ENCODE results near the gene KNDC1.

Gene KNDC1

DNA sequence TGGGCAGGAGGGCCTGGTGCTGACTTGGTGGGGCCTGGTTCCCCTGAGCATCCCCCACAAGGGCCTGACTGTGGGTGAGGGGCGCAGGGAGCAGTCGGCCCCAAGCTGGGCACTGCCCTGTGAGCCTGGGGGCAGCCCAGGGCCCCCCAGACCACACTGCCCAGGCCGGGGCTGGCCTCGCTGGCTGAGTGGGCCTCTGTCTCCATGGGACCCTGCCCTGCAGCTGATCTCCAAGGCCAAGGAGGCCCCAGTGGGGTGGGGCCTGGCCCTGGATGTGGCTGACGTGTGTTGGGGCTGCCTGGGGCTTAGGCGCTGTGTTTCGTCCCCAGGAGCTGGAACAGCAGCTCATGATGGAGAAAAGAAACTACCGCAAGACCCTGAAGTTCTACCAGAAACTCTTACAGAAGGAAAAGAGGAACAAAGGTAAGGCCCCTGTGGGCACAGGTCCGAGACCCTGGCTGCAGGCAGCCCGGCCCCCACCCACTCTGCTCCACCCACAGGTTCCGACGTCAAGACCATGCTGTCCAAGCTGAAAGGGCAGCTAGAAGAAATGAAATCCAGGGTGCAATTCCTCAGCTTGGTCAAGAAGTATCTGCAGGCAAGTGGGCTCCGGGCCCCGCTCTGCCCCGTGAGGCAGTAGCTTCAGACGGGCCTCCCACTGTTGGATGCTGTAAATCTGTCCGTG is 46.5 kb downstream of the KNDC1 start:
- H3K4me3 Mint-ChIP-seq = no peak overlapping the region
- TF ChIP-seq CTCF (IDR thresholded peaks at IDR 0.05; ENCODE audit: unreplicated experiment in 3 of 3) = no peak
- H3K4me1 Mint-ChIP-seq = no peaks in the 10 kb centered on the region
- no peak overlapping the region for H3K27ac Mint-ChIP-seq
- H3K36me3 Mint-ChIP-seq (ENCODE audit: low read depth) = peaks cover 3% of the 10 kb centered on the region
- no peaks in the 10 kb centered on the region for H3K27me3 Mint-ChIP-seq (ENCODE audit: low read depth)
- no peaks in the 10 kb centered on the region for H3K9me3 Mint-ChIP-seq

DNA sequence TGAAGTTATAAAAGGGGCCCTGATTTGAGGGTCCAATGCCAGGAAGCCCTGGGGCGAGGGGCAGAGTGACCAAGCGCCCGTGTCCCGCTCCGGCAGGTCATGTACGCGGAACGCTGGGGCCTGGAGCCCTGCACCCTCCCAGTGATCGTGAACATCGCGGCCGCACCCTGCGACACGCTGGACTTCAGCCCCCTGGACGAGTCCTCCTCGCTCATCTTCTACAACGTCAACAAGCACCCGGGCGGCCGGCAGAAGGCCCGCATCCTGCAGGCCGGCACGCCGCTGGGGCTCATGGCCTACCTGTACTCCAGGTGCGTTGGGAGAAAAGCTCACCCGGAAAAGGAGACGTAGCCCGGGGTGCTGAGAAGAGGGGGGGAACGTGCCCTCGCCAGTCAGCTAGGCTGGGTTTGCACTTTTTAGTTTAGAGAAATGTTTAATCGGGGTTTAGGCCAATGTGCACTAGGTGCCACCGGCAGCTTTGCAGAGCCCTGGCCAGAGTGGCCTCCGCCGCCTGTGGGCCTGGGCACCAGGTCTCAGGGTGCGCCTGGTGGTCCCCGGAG is 47.1 kb downstream of the KNDC1 start:
- no peak overlapping the region for H3K27ac Mint-ChIP-seq
- no peaks in the 10 kb centered on the region for H3K9me3 Mint-ChIP-seq
- TF ChIP-seq CTCF (IDR thresholded peaks at IDR 0.05; ENCODE audit: unreplicated experiment in 3 of 3) = no peak
- no peak overlapping the region for H3K4me3 Mint-ChIP-seq
- H3K4me1 Mint-ChIP-seq = no peaks in the 10 kb centered on the region
- H3K27me3 Mint-ChIP-seq (ENCODE audit: low read depth) = no peaks in the 10 kb centered on the region
- peaks cover 5% of the 10 kb centered on the region for H3K36me3 Mint-ChIP-seq (ENCODE audit: low read depth)

DNA sequence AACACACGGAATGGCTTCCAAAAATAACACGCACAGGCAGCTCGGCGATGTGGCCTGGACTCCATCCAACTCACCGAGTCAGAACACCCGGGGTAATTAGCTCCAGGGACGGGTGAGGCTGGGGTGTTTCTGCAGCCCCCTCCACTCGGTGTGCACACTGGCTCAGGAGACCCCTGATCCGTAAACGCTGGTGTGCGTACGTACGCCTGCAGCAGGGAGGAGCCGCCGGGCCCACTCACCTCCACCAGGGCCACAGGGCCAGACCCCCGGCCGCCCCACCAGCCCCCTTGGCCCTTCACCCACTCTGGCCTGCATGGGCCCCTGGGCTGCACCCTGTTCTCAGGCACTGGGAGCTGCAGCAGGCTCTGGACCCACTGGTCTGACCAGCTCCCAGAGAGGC is 47.6 kb downstream of the KNDC1 start:
- no peaks in the 10 kb centered on the region for H3K27me3 Mint-ChIP-seq (ENCODE audit: low read depth)
- peaks cover 7% of the 10 kb centered on the region for H3K36me3 Mint-ChIP-seq (ENCODE audit: low read depth)
- no peaks in the 10 kb centered on the region for H3K4me1 Mint-ChIP-seq
- no peak overlapping the region for H3K27ac Mint-ChIP-seq
- H3K9me3 Mint-ChIP-seq = no peaks in the 10 kb centered on the region
- no peak overlapping the region for H3K4me3 Mint-ChIP-seq
- TF ChIP-seq CTCF (IDR thresholded peaks at IDR 0.05; ENCODE audit: unreplicated experiment in 3 of 3) = no peak

DNA sequence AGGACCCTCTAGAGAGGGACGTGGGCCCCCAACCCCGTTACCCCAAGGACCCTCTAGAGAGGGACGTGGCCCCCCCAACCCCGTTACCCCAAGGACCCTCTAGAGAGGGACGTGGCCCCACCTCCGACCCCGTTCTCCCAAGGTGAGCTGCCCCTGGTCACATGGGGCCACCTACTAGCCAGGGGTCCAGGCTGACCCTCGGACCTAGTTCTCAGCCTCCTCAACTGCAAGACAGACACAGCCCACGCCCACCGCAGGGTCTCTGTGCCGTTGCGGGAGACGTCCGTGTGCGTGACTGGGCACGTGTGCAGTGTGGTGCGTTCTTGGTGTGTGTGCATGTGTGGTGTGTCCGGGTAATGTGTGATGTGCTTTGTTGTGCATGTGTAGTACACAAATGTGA is 48.4 kb downstream of the KNDC1 start:
- Mint-ChIP-seq H3K27ac (no peak overlapping the region), H3K36me3 (ENCODE audit: low read depth) (peaks cover 7% of the 10 kb centered on the region), H3K9me3 (no peaks in the 10 kb centered on the region), H3K4me1 (no peaks in the 10 kb centered on the region), H3K4me3 (no peak overlapping the region), H3K27me3 (ENCODE audit: low read depth) (no peaks in the 10 kb centered on the region)
- no peak for TF ChIP-seq CTCF (IDR thresholded peaks at IDR 0.05; ENCODE audit: unreplicated experiment in 3 of 3)

DNA sequence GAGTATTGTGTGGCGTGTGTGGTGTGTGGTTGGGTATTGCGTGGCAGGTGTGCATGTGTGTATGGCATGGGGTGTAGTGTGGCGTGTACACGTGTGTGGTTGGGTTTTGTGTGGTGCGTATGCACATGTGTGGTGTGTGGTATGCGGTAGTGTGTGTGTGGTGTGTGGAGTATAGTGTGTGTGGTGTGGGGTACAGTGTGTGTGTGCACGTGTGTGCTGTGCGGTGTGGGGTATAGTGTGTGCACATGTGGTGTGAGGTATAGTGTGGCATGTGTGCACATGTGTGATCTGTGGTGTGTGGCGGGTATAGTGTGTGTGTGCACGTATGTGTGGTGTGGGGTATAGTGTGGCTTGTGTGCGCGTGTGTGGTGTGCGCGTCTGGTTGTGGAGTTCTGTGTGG is 49.1 kb downstream of the KNDC1 start:
- no peak for TF ChIP-seq CTCF (IDR thresholded peaks at IDR 0.05; ENCODE audit: unreplicated experiment in 3 of 3)
- Mint-ChIP-seq H3K4me1 (no peaks in the 10 kb centered on the region), H3K36me3 (ENCODE audit: low read depth) (peaks cover 7% of the 10 kb centered on the region), H3K27ac (no peak overlapping the region), H3K9me3 (no peaks in the 10 kb centered on the region), H3K27me3 (ENCODE audit: low read depth) (peaks cover under 1% of the 10 kb centered on the region), H3K4me3 (no peak overlapping the region)

GRCh38 chr10:133209641-133210040 is 49.6 kb downstream of the KNDC1 start:
- H3K27ac Mint-ChIP-seq = no peak overlapping the region
- H3K4me3 Mint-ChIP-seq = no peak overlapping the region
- peaks cover 4% of the 10 kb centered on the region for H3K27me3 Mint-ChIP-seq (ENCODE audit: low read depth)
- no peak for TF ChIP-seq CTCF (IDR thresholded peaks at IDR 0.05; ENCODE audit: unreplicated experiment in 3 of 3)
- peaks cover 4% of the 10 kb centered on the region for H3K36me3 Mint-ChIP-seq (ENCODE audit: low read depth)
- H3K9me3 Mint-ChIP-seq = no peaks in the 10 kb centered on the region
- H3K4me1 Mint-ChIP-seq = no peaks in the 10 kb centered on the region
